Breast epithelium (tissue), 3 donors: ENCODE data around the gene ZNF708.

ENCODE experiments used
- POLR2AphosphoS5 ChIP-seq, 3 donors: sonication (generic); formaldehyde crosslinking; IDR thresholded peaks; one replicate each; pipeline ENCODE4 v1.6.1; 2017; ENCODE audit warnings: antibody characterized with exemption in 3 of 3
- TF ChIP-seq, protein P1 (sequence below), 3 donors: fragments of 450-650 bp; IDR thresholded peaks; one replicate each; pipeline ENCODE4 v1.5.1; 2016 to 2017; ENCODE audit warnings: antibody characterized with exemption in 3 of 3, mild to moderate bottlenecking in 3 of 3, moderate library complexity in 3 of 3

DNA sequence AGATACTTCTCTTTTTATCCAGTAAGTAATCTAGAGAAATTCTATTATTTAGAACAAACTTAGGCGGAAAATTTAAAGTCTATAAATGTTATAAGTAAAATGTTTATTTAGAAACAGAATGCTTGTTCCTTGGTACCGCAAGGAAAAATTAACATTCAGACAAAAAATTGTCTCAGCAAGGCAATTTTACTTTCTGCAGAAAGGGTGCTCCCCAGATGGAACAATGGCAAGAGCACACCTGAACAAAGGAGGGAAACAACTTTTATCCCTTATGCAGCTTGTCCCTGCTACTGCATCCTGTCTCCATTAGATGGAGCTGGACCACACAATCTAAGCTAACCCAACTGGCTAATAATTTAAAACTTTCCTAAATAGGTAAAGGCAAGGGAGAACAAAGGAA, 6.5 kb upstream of the ZNF708 start:
- TF ChIP-seq, protein P1, sequence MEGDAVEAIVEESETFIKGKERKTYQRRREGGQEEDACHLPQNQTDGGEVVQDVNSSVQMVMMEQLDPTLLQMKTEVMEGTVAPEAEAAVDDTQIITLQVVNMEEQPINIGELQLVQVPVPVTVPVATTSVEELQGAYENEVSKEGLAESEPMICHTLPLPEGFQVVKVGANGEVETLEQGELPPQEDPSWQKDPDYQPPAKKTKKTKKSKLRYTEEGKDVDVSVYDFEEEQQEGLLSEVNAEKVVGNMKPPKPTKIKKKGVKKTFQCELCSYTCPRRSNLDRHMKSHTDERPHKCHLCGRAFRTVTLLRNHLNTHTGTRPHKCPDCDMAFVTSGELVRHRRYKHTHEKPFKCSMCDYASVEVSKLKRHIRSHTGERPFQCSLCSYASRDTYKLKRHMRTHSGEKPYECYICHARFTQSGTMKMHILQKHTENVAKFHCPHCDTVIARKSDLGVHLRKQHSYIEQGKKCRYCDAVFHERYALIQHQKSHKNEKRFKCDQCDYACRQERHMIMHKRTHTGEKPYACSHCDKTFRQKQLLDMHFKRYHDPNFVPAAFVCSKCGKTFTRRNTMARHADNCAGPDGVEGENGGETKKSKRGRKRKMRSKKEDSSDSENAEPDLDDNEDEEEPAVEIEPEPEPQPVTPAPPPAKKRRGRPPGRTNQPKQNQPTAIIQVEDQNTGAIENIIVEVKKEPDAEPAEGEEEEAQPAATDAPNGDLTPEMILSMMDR (IDR thresholded peaks at IDR 0.05), result no peak
- no peak for TF ChIP-seq POLR2AphosphoS5 (IDR thresholded peaks at IDR 0.05)
